ENCODE results near the gene SMARCAL1. TPM values are rescaled to one million over a fixed set of nuclear protein-coding genes. Genes with fewer than 3 reads are reported as not detected.

The SMARCAL1 gene
- polyA plus RNA-seq, 1 donor from 2014 or later: 7.5 TPM

GRCh38 chr2:216394881-216395280, 17.4 kb upstream of the SMARCAL1 start:
- Histone ChIP-seq H3F3A (ENCODE audit: insufficient read depth, low read length, poor library complexity, severe bottlenecking) (no peaks in the 10 kb centered on the region), H3K27me3 (ENCODE audit: insufficient read depth, low read depth, low read length) (no peaks in the 10 kb centered on the region), H4K20me1 (ENCODE audit: insufficient read depth) (no peaks in the 10 kb centered on the region), H3K36me3 (ENCODE audit: insufficient read depth, low read length) (no peaks in the 10 kb centered on the region), H3K79me2 (replicated peaks; ENCODE audit: insufficient read depth, low read length) (no peaks in the 10 kb centered on the region), H3K4me2 (ENCODE audit: low read length) (no peak overlapping the region), H3K9ac (ENCODE audit: low read length) (no peak overlapping the region), H3K9me2 (ENCODE audit: insufficient read depth, low read length) (no peaks in the 10 kb centered on the region), H2AFZ (ENCODE audit: low read depth, low read length) (no peak overlapping the region), H3K4me3 (ENCODE audit: low read length) (no peak overlapping the region), H3K27ac (ENCODE audit: low read length) (no peak overlapping the region), H3K9me3 (ENCODE audit: low read length) (no peaks in the 10 kb centered on the region)
- TF ChIP-seq RAD21 (conservative IDR thresholded peaks at IDR 0.05) (no peak), REST (IDR thresholded peaks at IDR 0.05; ENCODE audit: borderline replicate concordance) (no peak), EZH2 (IDR thresholded peaks at IDR 0.05; ENCODE audit: borderline replicate concordance, insufficient read depth, low read length, poor library complexity, severe bottlenecking) (no peak), SMC3 (conservative IDR thresholded peaks at IDR 0.05; ENCODE audit: poor library complexity) (no peak), POLR2AphosphoS5 (IDR thresholded peaks at IDR 0.05) (no peak), EP300 (conservative IDR thresholded peaks at IDR 0.05; ENCODE audit: poor library complexity, severe bottlenecking) (no peak), TAF1 (IDR thresholded peaks at IDR 0.05; ENCODE audit: low read depth) (no peak), MXI1 (conservative IDR thresholded peaks at IDR 0.05; ENCODE audit: poor library complexity, severe bottlenecking) (no peak), CTCF (IDR thresholded peaks at IDR 0.05; ENCODE audit: poor library complexity, severe bottlenecking) (no peak)

GRCh38 chr2:216399621-216400020, 12.7 kb upstream of the SMARCAL1 start:
- Histone ChIP-seq H3K27me3 (ENCODE audit: insufficient read depth, low read depth, low read length) (no peaks in the 10 kb centered on the region), H3K9me3 (ENCODE audit: low read length) (peaks cover 5% of the 10 kb centered on the region), H3F3A (ENCODE audit: insufficient read depth, low read length, poor library complexity, severe bottlenecking) (no peaks in the 10 kb centered on the region), H3K36me3 (ENCODE audit: insufficient read depth, low read length) (no peaks in the 10 kb centered on the region), H2AFZ (ENCODE audit: low read depth, low read length) (no peak overlapping the region), H3K9ac (ENCODE audit: low read length) (no peak overlapping the region), H3K79me2 (replicated peaks; ENCODE audit: insufficient read depth, low read length) (no peaks in the 10 kb centered on the region), H3K9me2 (ENCODE audit: insufficient read depth, low read length) (no peaks in the 10 kb centered on the region), H3K4me2 (ENCODE audit: low read length) (no peak overlapping the region), H3K27ac (ENCODE audit: low read length) (no peak overlapping the region), H4K20me1 (ENCODE audit: insufficient read depth) (no peaks in the 10 kb centered on the region), H3K4me3 (ENCODE audit: low read length) (no peak overlapping the region)
- TF ChIP-seq TAF1 (IDR thresholded peaks at IDR 0.05; ENCODE audit: low read depth) (no peak), RAD21 (conservative IDR thresholded peaks at IDR 0.05) (no peak), CTCF (IDR thresholded peaks at IDR 0.05; ENCODE audit: poor library complexity, severe bottlenecking) (no peak), SMC3 (conservative IDR thresholded peaks at IDR 0.05; ENCODE audit: poor library complexity) (no peak), MXI1 (conservative IDR thresholded peaks at IDR 0.05; ENCODE audit: poor library complexity, severe bottlenecking) (no peak), REST (IDR thresholded peaks at IDR 0.05; ENCODE audit: borderline replicate concordance) (no peak), EZH2 (IDR thresholded peaks at IDR 0.05; ENCODE audit: borderline replicate concordance, insufficient read depth, low read length, poor library complexity, severe bottlenecking) (no peak), EP300 (conservative IDR thresholded peaks at IDR 0.05; ENCODE audit: poor library complexity, severe bottlenecking) (no peak), POLR2AphosphoS5 (IDR thresholded peaks at IDR 0.05) (no peak)

Data from neural cell (in vitro differentiated cells).